ENCODE results near the gene CUEDC2.

CUEDC2 gene

GRCh38 chr10:102395400-102396316, 36.7 kb downstream of the CUEDC2 start, which contains the start of gene NFKB2:
NFKB2 (plus strand) TSS chr10:102395705; CDS start chr10:102395960, 255 bp downstream.
- ChIA-PET POLR2A (interaction anchor here (0.6 to 2.2 kb wide), 5 partner anchors 26 to 218 kb away, joined by 3 to 6 read pairs (median 4); partner anchors contain the start of gene GBF1), CTCF (interaction anchor here (1.0 to 9.6 kb wide), 12 partner anchors 10 to 164 kb away, joined by 3 to 213 read pairs (median 12); partner anchors contain the start of genes C10orf95, CUEDC2, ELOVL3 and FBXL15)
- TF ChIP-seq, protein P1, sequence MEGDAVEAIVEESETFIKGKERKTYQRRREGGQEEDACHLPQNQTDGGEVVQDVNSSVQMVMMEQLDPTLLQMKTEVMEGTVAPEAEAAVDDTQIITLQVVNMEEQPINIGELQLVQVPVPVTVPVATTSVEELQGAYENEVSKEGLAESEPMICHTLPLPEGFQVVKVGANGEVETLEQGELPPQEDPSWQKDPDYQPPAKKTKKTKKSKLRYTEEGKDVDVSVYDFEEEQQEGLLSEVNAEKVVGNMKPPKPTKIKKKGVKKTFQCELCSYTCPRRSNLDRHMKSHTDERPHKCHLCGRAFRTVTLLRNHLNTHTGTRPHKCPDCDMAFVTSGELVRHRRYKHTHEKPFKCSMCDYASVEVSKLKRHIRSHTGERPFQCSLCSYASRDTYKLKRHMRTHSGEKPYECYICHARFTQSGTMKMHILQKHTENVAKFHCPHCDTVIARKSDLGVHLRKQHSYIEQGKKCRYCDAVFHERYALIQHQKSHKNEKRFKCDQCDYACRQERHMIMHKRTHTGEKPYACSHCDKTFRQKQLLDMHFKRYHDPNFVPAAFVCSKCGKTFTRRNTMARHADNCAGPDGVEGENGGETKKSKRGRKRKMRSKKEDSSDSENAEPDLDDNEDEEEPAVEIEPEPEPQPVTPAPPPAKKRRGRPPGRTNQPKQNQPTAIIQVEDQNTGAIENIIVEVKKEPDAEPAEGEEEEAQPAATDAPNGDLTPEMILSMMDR (IDR thresholded peaks at IDR 0.05; ENCODE audit: control extremely low read depth, extremely low read depth, low read depth, missing control alignments) = no peak
- peak; percentile 93 for DNase-seq (ENCODE audit: extremely low spot score)

GRCh38 chr10:102394801-102395399, 37.5 kb downstream of the CUEDC2 start:
- POLR2A ChIA-PET = interaction anchor here (0.6 to 2.2 kb wide), 4 partner anchors 27 to 219 kb away, joined by 3 to 6 read pairs (median 4); partner anchors contain the start of gene GBF1
- DNase-seq (ENCODE audit: extremely low spot score) = peak; percentile 59

DNA sequence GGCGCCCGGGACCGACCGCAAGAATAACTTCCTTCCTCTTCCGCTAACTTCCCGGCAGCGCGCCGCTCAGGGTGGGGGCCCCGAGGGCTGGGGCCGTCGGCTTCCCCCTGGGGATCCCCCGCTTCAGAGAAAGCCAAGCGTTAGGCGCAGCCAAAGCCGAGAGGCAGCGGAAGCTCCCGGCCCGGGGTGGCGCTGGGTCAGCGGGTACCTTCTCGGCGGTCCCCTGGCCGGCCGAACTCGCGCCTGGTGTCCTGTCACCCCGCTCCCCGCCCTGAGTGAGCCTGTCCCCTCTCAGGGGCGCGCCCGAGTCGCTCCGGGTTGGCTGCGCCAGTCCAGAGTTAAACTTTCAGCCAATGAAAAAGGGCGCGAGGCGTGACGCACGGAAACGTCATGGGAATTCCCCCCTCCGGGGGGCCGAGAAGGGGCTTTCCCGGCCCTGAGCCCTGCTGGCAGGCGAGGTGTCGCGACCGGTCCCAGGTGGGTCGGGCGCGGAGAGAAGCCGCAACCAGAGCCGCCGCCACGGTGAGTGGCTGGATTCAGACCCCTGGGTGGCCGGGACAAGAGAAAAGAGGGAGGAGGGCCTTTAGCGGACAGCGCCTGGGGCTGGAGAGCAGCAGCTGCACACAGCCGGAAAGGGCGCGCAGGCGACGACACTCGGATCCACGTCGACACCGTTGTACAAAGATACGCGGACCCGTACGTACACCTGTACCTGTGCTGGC, 38.1 kb downstream of the CUEDC2 start:
- DNase-seq (ENCODE audit: extremely low spot score) = peak; percentile 98
- TF ChIP-seq, protein P1 (IDR thresholded peaks at IDR 0.05; ENCODE audit: control extremely low read depth, extremely low read depth, low read depth, missing control alignments) = no peak
- ChIA-PET CTCF (interaction anchor here (0.6 to 9.6 kb wide), 36 partner anchors 10 to 256 kb away, joined by 3 to 213 read pairs (median 5); partner anchors contain the start of genes C10orf95, CUEDC2, ELOVL3 and FBXL15), POLR2A (interaction anchor here (0.6 to 2.2 kb wide), 4 partner anchors 30 to 597 kb away, joined by 3 to 7 read pairs (median 4); partner anchors contain the start of gene GBF1)

More at GRCh38 chr10:102394801-102395399, 37.5 kb downstream of the CUEDC2 start:
- CTCF ChIA-PET = interaction anchor here (0.8 to 9.6 kb wide), 18 partner anchors 10 to 163 kb away, joined by 3 to 213 read pairs (median 12); partner anchors contain the start of genes C10orf95, CUEDC2, ELOVL3 and FBXL15
- TF ChIP-seq, protein P1 (IDR thresholded peaks at IDR 0.05; ENCODE audit: control extremely low read depth, extremely low read depth, low read depth, missing control alignments) = no peak

GRCh38 chr10:102393411-102394078, 38.8 kb downstream of the CUEDC2 start:
- CTCF ChIA-PET = interaction anchor here (0.7 to 9.6 kb wide), 37 partner anchors 9 to 256 kb away, joined by 3 to 213 read pairs (median 5); partner anchors contain the start of genes CUEDC2, ELOVL3, FBXL15 and PSD
- POLR2A ChIA-PET = interaction anchor here (0.6 to 2.2 kb wide), 5 partner anchors 31 to 597 kb away, joined by 3 to 7 read pairs (median 3); partner anchors contain the start of gene GBF1
- no peak for DNase-seq (ENCODE audit: extremely low spot score)

GRCh38 chr10:102392306-102392705, 40.1 kb downstream of the CUEDC2 start:
- TF ChIP-seq, protein P1 (IDR thresholded peaks at IDR 0.05; ENCODE audit: control extremely low read depth, extremely low read depth, low read depth, missing control alignments) = no peak
- ChIA-PET CTCF (interaction anchor here (0.9 to 9.6 kb wide), 12 partner anchors 8 to 191 kb away, joined by 3 to 213 read pairs (median 13); partner anchors contain the start of genes ELOVL3 and FBXL15), POLR2A (interaction anchor here (0.6 kb wide), 1 partner anchor 31 kb away, joined by 6 read pairs; no protein-coding TSS in a partner anchor)
- no peak for DNase-seq (ENCODE audit: extremely low spot score)

More at GRCh38 chr10:102393411-102394078, 38.8 kb downstream of the CUEDC2 start:
- TF ChIP-seq, protein P1 (IDR thresholded peaks at IDR 0.05; ENCODE audit: control extremely low read depth, extremely low read depth, low read depth, missing control alignments) = peak; percentile 79

Data from GM10248 (cell line).